Mesenchymal stem cell (in vitro differentiated cells and primary cell): ENCODE results near the gene LTO1.

Experiments used
- DNase-seq: peaks from one replicate; pipeline ENCODE4 v3.0.0-alpha.2; 2013
- H2AFZ ChIP-seq: one replicate; pipeline ENCODE4 v1.6.1; 2013; ENCODE audit warnings: low read depth, mild to moderate bottlenecking, control low read depth, inconsistent platforms, low read length, moderate library complexity
- H2AK5ac ChIP-seq: 2 replicates; pipeline ENCODE4 v1.6.1; 2013; ENCODE audit warnings: low read length, moderate library complexity, mild to moderate bottlenecking, inconsistent platforms; ENCODE audit not compliant: severe bottlenecking
- H2BK120ac ChIP-seq: one replicate; pipeline ENCODE4 v1.6.1; 2013; ENCODE audit warnings: low read depth, mild to moderate bottlenecking, inconsistent platforms, low read length, moderate library complexity
- H2BK12ac ChIP-seq, 2 experiments: one replicate each; pipeline ENCODE4 v1.6.1; 2013; ENCODE audit warnings: inconsistent platforms in 2 of 2, low read length in 2 of 2, mild to moderate bottlenecking in 2 of 2, moderate library complexity in 2 of 2, control low read depth in 1 of 2
- H2BK15ac ChIP-seq: one replicate; pipeline ENCODE4 v1.6.1; 2013; ENCODE audit warnings: mild to moderate bottlenecking, low read depth, inconsistent platforms; ENCODE audit not compliant: poor library complexity, severe bottlenecking
- H2BK5ac ChIP-seq: 2 replicates; pipeline ENCODE4 v1.6.1; 2013; ENCODE audit warnings: low read depth, mild to moderate bottlenecking, low read length, control low read depth, inconsistent platforms; ENCODE audit not compliant: poor library complexity, severe bottlenecking
- H3K14ac ChIP-seq, 2 experiments: one replicate each; pipeline ENCODE4 v1.6.1; 2013; ENCODE audit warnings: inconsistent platforms in 2 of 2, low read length in 2 of 2, control low read depth in 1 of 2, mild to moderate bottlenecking in 1 of 2, moderate library complexity in 1 of 2
- H3K18ac ChIP-seq, 2 experiments: one replicate each; pipeline ENCODE4 v1.6.1; 2013; ENCODE audit warnings: inconsistent platforms in 2 of 2, low read length in 2 of 2, control low read depth in 1 of 2, low read depth in 1 of 2, mild to moderate bottlenecking in 1 of 2
- H3K23ac ChIP-seq, 2 experiments: one replicate each; pipeline ENCODE4 v1.6.1; 2013; ENCODE audit warnings: inconsistent platforms in 2 of 2, low read length in 2 of 2, mild to moderate bottlenecking in 2 of 2, moderate library complexity in 2 of 2, control low read depth in 1 of 2
- H3K27ac ChIP-seq: 2 replicates; pipeline ENCODE4 v1.5.1; 2013; ENCODE audit warnings: mild to moderate bottlenecking, moderate library complexity, low read length, control low read depth, inconsistent platforms; ENCODE audit not compliant: poor library complexity, severe bottlenecking
- H3K27me3 ChIP-seq, 2 experiments: 2 replicates each; pipeline versions ENCODE4 v1.6.1 to v1.7.0; 2013; ENCODE audit warnings: low read length in 2 of 2, mild to moderate bottlenecking in 2 of 2, moderate library complexity in 2 of 2, control low read depth in 1 of 2, inconsistent platforms in 1 of 2; ENCODE audit not compliant: control insufficient read depth in 1 of 2, insufficient read depth in 1 of 2
- H3K36me3 ChIP-seq, 2 experiments: 2 replicates each; pipeline versions ENCODE4 v1.6.1 to v1.7.0; 2013; ENCODE audit warnings: low read length in 2 of 2, control low read depth in 1 of 2, inconsistent platforms in 1 of 2, low read depth in 1 of 2, mild to moderate bottlenecking in 1 of 2; ENCODE audit not compliant: insufficient read depth in 2 of 2, control insufficient read depth in 1 of 2
- H3K4ac ChIP-seq, 2 experiments: one replicate each; pipeline ENCODE4 v1.6.1; 2013; ENCODE audit warnings: inconsistent platforms in 2 of 2, low read length in 2 of 2, mild to moderate bottlenecking in 2 of 2, moderate library complexity in 2 of 2, control low read depth in 1 of 2, low read depth in 1 of 2
- H3K4me1 ChIP-seq: 2 replicates; pipeline ENCODE4 v1.6.1; 2013; ENCODE audit warnings: low read depth, low read length, control low read depth; ENCODE audit not compliant: control insufficient read depth, insufficient read depth
- H3K4me2 ChIP-seq: 2 replicates; pipeline ENCODE4 v1.6.1; 2013; ENCODE audit warnings: low read length, mild to moderate bottlenecking, inconsistent platforms; ENCODE audit not compliant: poor library complexity, severe bottlenecking
- H3K4me3 ChIP-seq, 2 experiments: 2 replicates each; pipeline versions ENCODE4 v1.5.1 to v1.7.0; 2013; ENCODE audit warnings: low read length in 2 of 2, mild to moderate bottlenecking in 2 of 2, control low read depth in 1 of 2, low read depth in 1 of 2; ENCODE audit not compliant: insufficient read depth in 1 of 2
- H3K79me1 ChIP-seq: replicated peaks from 2 replicates; pipeline ENCODE4 v1.6.1; 2013; ENCODE audit warnings: mild to moderate bottlenecking, control low read depth, low read length, inconsistent platforms; ENCODE audit not compliant: poor library complexity, severe bottlenecking
- H3K9ac ChIP-seq: 2 replicates; pipeline ENCODE4 v1.7.0; 2013; ENCODE audit warnings: mild to moderate bottlenecking, low read length, moderate library complexity
- H3K9me3 ChIP-seq: 2 replicates; pipeline ENCODE4 v1.7.0; 2013; ENCODE audit warnings: mild to moderate bottlenecking, low read length; ENCODE audit not compliant: control insufficient read depth
- H4K8ac ChIP-seq: one replicate; pipeline ENCODE4 v1.6.1; 2013; ENCODE audit warnings: inconsistent platforms, mild to moderate bottlenecking, low read length, moderate library complexity
- H4K91ac ChIP-seq: one replicate; pipeline ENCODE4 v1.6.1; 2013; ENCODE audit warnings: mild to moderate bottlenecking, low read length, inconsistent platforms
- WGBS: methylation state at CpG from one replicate; pipeline ENCODE4 v1.1.7; 2013; ENCODE audit warnings: mixed read lengths; 5-methylcytosine and 5-hydroxymethylcytosine counted together

LTO1 gene

DNA sequence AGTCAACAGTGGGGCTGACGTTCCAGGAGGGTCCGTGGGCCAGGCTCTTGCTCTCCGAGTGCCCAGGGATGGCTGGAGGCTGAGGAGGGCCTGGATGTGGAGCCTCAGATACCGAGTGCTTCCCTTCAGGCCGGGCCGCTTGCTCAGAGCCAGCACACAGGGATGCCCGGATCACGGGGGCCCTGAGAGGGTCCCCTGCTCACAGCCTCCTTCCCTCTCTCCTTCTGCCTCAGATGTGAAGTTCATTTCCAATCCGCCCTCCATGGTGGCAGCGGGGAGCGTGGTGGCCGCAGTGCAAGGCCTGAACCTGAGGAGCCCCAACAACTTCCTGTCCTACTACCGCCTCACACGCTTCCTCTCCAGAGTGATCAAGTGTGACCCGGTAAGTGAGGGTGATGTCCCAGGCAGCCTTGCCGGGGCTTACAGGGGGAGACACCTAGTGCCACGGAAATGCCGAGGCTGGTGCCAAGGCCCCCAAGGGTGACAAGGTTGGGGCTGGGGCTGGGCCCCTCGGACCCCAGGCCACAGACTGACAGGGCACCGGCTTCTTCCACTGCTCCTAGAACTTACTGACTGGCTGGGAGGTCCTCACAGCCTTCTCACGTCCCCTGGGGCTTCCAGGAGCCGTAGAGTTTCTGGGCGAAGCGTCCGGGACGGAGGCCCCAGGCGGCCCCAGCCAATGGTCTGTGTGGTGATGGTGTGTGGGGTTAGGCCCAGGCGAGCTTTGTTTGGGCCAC, 27.2 kb downstream of the LTO1 start:
- Histone ChIP-seq H3K4me2 (no peak overlapping the region), H3K18ac (no peak overlapping the region), H3K36me3 (peaks cover 88 to 95% of the 10 kb centered on the region in 2 experiments)

GRCh38 chr11:69647390-69647748, 27.8 kb downstream of the LTO1 start:
- WGBS, result 93% methylated on average over 11 of the region's 11 CpGs
- Histone ChIP-seq H3K4me2 (no peak overlapping the region), H3K36me3 (peaks cover 86 to 90% of the 10 kb centered on the region in 2 experiments), H3K27ac (no peak overlapping the region), H3K18ac (peak overlapping the region in 1 of 2 experiments; percentile 73), H3K4ac (peak overlapping the region in 1 of 2 experiments; percentile 19), H2BK15ac (no peak overlapping the region), H3K27me3 (no peaks in the 10 kb centered on the region), H3K4me1 (peaks cover 33% of the 10 kb centered on the region), H3K23ac (no peak overlapping the region), H3K9ac (peak overlapping the region; percentile 100), H3K79me1 (peaks cover 29% of the 10 kb centered on the region), H2AFZ (no peak overlapping the region), H3K4me3 (no peak overlapping the region), H2AK5ac (no peak overlapping the region), H2BK12ac (no peak overlapping the region), H4K8ac (no peak overlapping the region), H2BK5ac (no peak overlapping the region), H4K91ac (no peak overlapping the region), H3K14ac (peak overlapping the region in 1 of 2 experiments; percentile 39), H3K9me3 (no peaks in the 10 kb centered on the region), H2BK120ac (no peak overlapping the region)
- DNase-seq, result no peak

More for the DNA sequence above, 27.2 kb downstream of the LTO1 start:
- Histone ChIP-seq H2BK12ac (peak overlapping the region in 1 of 2 experiments; percentile 14), H3K4ac (no peak overlapping the region), H2BK120ac (peak overlapping the region; percentile 36), H2BK15ac (no peak overlapping the region), H2AFZ (no peak overlapping the region), H3K9ac (peak overlapping the region; percentile 100), H3K4me3 (no peak overlapping the region), H3K79me1 (peaks cover 29% of the 10 kb centered on the region), H4K91ac (no peak overlapping the region), H3K14ac (peak overlapping the region in 1 of 2 experiments; percentile 4), H2AK5ac (no peak overlapping the region), H3K4me1 (peaks cover 33% of the 10 kb centered on the region), H3K27me3 (no peaks in the 10 kb centered on the region), H4K8ac (peak overlapping the region; percentile 22), H3K23ac (no peak overlapping the region), H2BK5ac (no peak overlapping the region), H3K9me3 (no peaks in the 10 kb centered on the region), H3K27ac (no peak overlapping the region)
- 94% methylated on average over 28 of the region's 28 CpGs for WGBS
- no peak for DNase-seq

- H2AFZ ChIP-seq, result no peak overlapping the region
- H3K4me2 ChIP-seq, result no peak overlapping the region
- H2BK12ac ChIP-seq, result peak overlapping the region in 1 of 2 experiments; percentile 84
- H3K18ac ChIP-seq, result peak overlapping the region in 1 of 2 experiments; percentile 73
- H3K4me3 ChIP-seq, result peak overlapping the region in 1 of 2 experiments; percentile 18
- H3K4ac ChIP-seq, result peak overlapping the region in 1 of 2 experiments; percentile 19
- no peak overlapping the region for H2BK5ac ChIP-seq
- H4K8ac ChIP-seq, result peak overlapping the region; percentile 35
- H3K9ac ChIP-seq, result peak overlapping the region; percentile 100
- no peak overlapping the region for H2BK120ac ChIP-seq
- H3K36me3 ChIP-seq, result peaks cover 80 to 83% of the 10 kb centered on the region in 2 experiments
- H3K79me1 ChIP-seq, result peaks cover 29% of the 10 kb centered on the region
- H3K14ac ChIP-seq, result peak overlapping the region in 1 of 2 experiments; percentile 39
- peaks cover 33% of the 10 kb centered on the region for H3K4me1 ChIP-seq
- no peaks in the 10 kb centered on the region for H3K27me3 ChIP-seq
- H3K23ac ChIP-seq, result peak overlapping the region in 1 of 2 experiments; percentile 60
- H4K91ac ChIP-seq, result no peak overlapping the region
- DNase-seq, result no peak
- WGBS, result 89% methylated on average over 32 of the region's 32 CpGs
- H3K9me3 ChIP-seq, result no peaks in the 10 kb centered on the region
- no peak overlapping the region for H2BK15ac ChIP-seq
- H2AK5ac ChIP-seq, result no peak overlapping the region
- no peak overlapping the region for H3K27ac ChIP-seq
Measured at GRCh38 chr11:69646493-69647389, 28.4 kb downstream of the LTO1 start.
